IMR-90 (cell line): ENCODE results near the gene POLR3F. TPM values are rescaled to one million over a fixed set of nuclear protein-coding genes. Genes with fewer than 3 reads are reported as not detected.

Source experiments
- ATAC-seq: fragments of 200-7000 bp; cut with Tn5 transposase; 2 replicates; pipeline ENCODE4 v1.9.1; 2020; ENCODE audit warnings: low read depth, mild to moderate bottlenecking, moderate library complexity
- BruUV-seq: library from RNA; stranded (reverse); fragments of 400-500 nt; replicated peaks from 2 replicates; lab custom pipeline; 2021; lab: Mats Ljungman, UMichigan
- CTCF ChIA-PET: fragments of 300-600 bp; formaldehyde crosslinking; extraction: SDS; loops from one replicate; lab custom pipeline; 2021; ENCODE audit warnings: antibody characterized with exemption; lab: Yijun Ruan, JAX
- POLR2A ChIA-PET: fragments of 300-600 bp; sonication (Branson Sonifier 250); formaldehyde crosslinking; loops from one replicate; lab custom pipeline; 2022; ENCODE audit warnings: antibody characterized with exemption; ENCODE audit not compliant: unreplicated experiment; lab: Charles Lee
- DNase-seq: peaks from one replicate; pipeline ENCODE4 v3.0.0; 2013
- H2AFZ ChIP-seq: replicated peaks from 2 replicates; pipeline ENCODE3; 2013; ENCODE audit warnings: low read length, mild to moderate bottlenecking; ENCODE audit not compliant: poor library complexity
- H2AK5ac ChIP-seq: 2 replicates; pipeline ENCODE4 v1.6.1; 2013; ENCODE audit warnings: low read depth, low read length, inconsistent platforms
- H2AK9ac ChIP-seq: replicated peaks from 2 replicates; pipeline ENCODE3; 2013; ENCODE audit warnings: mild to moderate bottlenecking, low read depth, low read length, moderate library complexity; ENCODE audit not compliant: poor library complexity
- H2BK120ac ChIP-seq: 2 replicates; pipeline ENCODE4 v1.6.1; 2013; ENCODE audit warnings: low read depth, low read length, inconsistent platforms
- H2BK15ac ChIP-seq: 3 replicates; pipeline ENCODE4 v1.6.1; 2013; ENCODE audit warnings: low read depth, low read length, inconsistent platforms
- H2BK20ac ChIP-seq: 2 replicates; pipeline ENCODE4 v1.6.1; 2013; ENCODE audit warnings: low read depth, mild to moderate bottlenecking, inconsistent platforms, low read length, moderate library complexity
- H2BK5ac ChIP-seq: 2 replicates; pipeline ENCODE4 v1.6.1; 2013; ENCODE audit warnings: mild to moderate bottlenecking, low read depth, low read length, inconsistent platforms; ENCODE audit not compliant: poor library complexity, severe bottlenecking
- H3K14ac ChIP-seq: replicated peaks from 2 replicates; pipeline ENCODE4 v1.6.1; 2013; ENCODE audit warnings: low read depth, low read length, inconsistent platforms
- H3K18ac ChIP-seq: 2 replicates; pipeline ENCODE4 v1.6.1; 2013; ENCODE audit warnings: low read depth, low read length, control low read depth
- H3K23ac ChIP-seq: 2 replicates; pipeline ENCODE4 v1.6.1; 2013; ENCODE audit warnings: low read depth, low read length, inconsistent platforms
- H3K27ac ChIP-seq: 2 replicates; pipeline ENCODE4 v1.5.1; 2013; ENCODE audit warnings: mild to moderate bottlenecking, control low read depth, low read length; ENCODE audit not compliant: insufficient read depth
- H3K27me3 ChIP-seq: 2 replicates; pipeline ENCODE4 v1.6.1; 2013; ENCODE audit warnings: low read length; ENCODE audit not compliant: control insufficient read depth, insufficient read depth
- H3K36me3 ChIP-seq: 2 replicates; pipeline ENCODE4 v1.6.1; 2013; ENCODE audit warnings: low read length, mixed read lengths; ENCODE audit not compliant: control insufficient read depth, insufficient read depth
- H3K4ac ChIP-seq: 2 replicates; pipeline ENCODE4 v1.6.1; 2013; ENCODE audit warnings: low read depth, low read length, inconsistent platforms
- H3K4me1 ChIP-seq: 2 replicates; pipeline ENCODE4 v1.6.1; 2013; ENCODE audit warnings: low read length, mixed read lengths; ENCODE audit not compliant: control insufficient read depth, insufficient read depth
- H3K4me2 ChIP-seq: 2 replicates; pipeline ENCODE4 v1.6.1; 2013; ENCODE audit warnings: low read depth, mild to moderate bottlenecking, control low read depth, low read length, moderate library complexity
- H3K4me3 ChIP-seq: 2 replicates; pipeline ENCODE4 v1.5.1; 2013; ENCODE audit warnings: low read depth, mild to moderate bottlenecking, control low read depth, low read length, moderate library complexity; ENCODE audit not compliant: insufficient read depth
- H3K56ac ChIP-seq: 2 replicates; pipeline ENCODE4 v1.6.1; 2013; ENCODE audit warnings: low read length, inconsistent platforms; ENCODE audit not compliant: insufficient read depth; ENCODE audit errors: extremely low read depth
- H3K79me1 ChIP-seq, 2 experiments: 2 replicates each; pipeline ENCODE4 v1.6.1; 2013; ENCODE audit warnings: low read length in 2 of 2, inconsistent platforms in 1 of 2, low read depth in 1 of 2
- H3K9ac ChIP-seq: 2 replicates; pipeline ENCODE4 v1.6.1; 2013; ENCODE audit warnings: low read depth, low read length, control low read depth
- H3K9me1 ChIP-seq: 2 replicates; pipeline ENCODE4 v1.6.1; 2013; ENCODE audit warnings: low read length, inconsistent platforms; ENCODE audit not compliant: insufficient read depth
- H3K9me3 ChIP-seq: 2 replicates; pipeline ENCODE4 v1.6.1; 2013; ENCODE audit warnings: low read length; ENCODE audit not compliant: control insufficient read depth, insufficient read depth
- H4K20me1 ChIP-seq: 2 replicates; pipeline ENCODE4 v1.6.1; 2013; ENCODE audit warnings: low read length, inconsistent platforms; ENCODE audit not compliant: insufficient read depth
- H4K5ac ChIP-seq: 2 replicates; pipeline ENCODE4 v1.6.1; 2013; ENCODE audit warnings: mild to moderate bottlenecking, low read depth, low read length, control low read depth
- H4K8ac ChIP-seq, 2 experiments: 2 replicates each; pipeline ENCODE4 v1.6.1; 2013; ENCODE audit warnings: low read depth in 2 of 2, low read length in 2 of 2, control low read depth in 1 of 2, inconsistent platforms in 1 of 2
- H4K91ac ChIP-seq: 2 replicates; pipeline ENCODE4 v1.6.1; 2013; ENCODE audit warnings: low read depth, low read length, inconsistent platforms; ENCODE audit not compliant: insufficient read depth
- BHLHE40 ChIP-seq: fragments of 150-350 bp; IDR thresholded peaks from 2 replicates; pipeline ENCODE4 v1.6.1; 2016; ENCODE audit warnings: mild to moderate bottlenecking, low read depth, low read length
- CEBPB ChIP-seq: IDR thresholded peaks from 2 replicates; pipeline ENCODE4 v1.6.1; 2012; ENCODE audit warnings: low read depth, low read length, improper control_type of control experiment
- CHD1 ChIP-seq: IDR thresholded peaks from 2 replicates; pipeline ENCODE4 v1.6.1; 2012; ENCODE audit warnings: low read depth, low read length, improper control_type of control experiment
- FOS ChIP-seq: fragments of 150-350 bp; IDR thresholded peaks from 2 replicates; pipeline ENCODE4 v1.6.1; 2016; ENCODE audit warnings: low read depth, low read length
- MAFK ChIP-seq: IDR thresholded peaks from 2 replicates; pipeline ENCODE4 v1.6.1; 2012; ENCODE audit warnings: low read depth, low read length, improper control_type of control experiment
- MAZ ChIP-seq: IDR thresholded peaks from 2 replicates; pipeline ENCODE4 v1.6.1; 2012; ENCODE audit warnings: low read depth, mild to moderate bottlenecking, low read length, improper control_type of control experiment, moderate library complexity, borderline replicate concordance
- RCOR1 ChIP-seq: IDR thresholded peaks from 2 replicates; pipeline ENCODE4 v1.6.1; 2012; ENCODE audit warnings: mild to moderate bottlenecking, low read length, improper control_type of control experiment; ENCODE audit not compliant: insufficient replicate concordance
- RFX5 ChIP-seq: IDR thresholded peaks from 2 replicates; pipeline ENCODE4 v1.8.0; 2012; ENCODE audit warnings: low read depth, mild to moderate bottlenecking, low read length, moderate library complexity
- WGBS, 2 experiments: methylation state at CpG; one replicate each; pipeline versions ENCODE4 v1.1.5 to v1.1.7; 2013; ENCODE audit warnings: missing lambda C conversion rate in 2 of 2; ENCODE audit not compliant: insufficient read length in 1 of 2; ENCODE audit errors: extremely low coverage in 2 of 2; 5-methylcytosine and 5-hydroxymethylcytosine counted together
- dilution Hi-C: fragments of 300-500 bp; cut with HindIII; formaldehyde crosslinking; loops from one replicate; pipeline ENCODE4 v1.14.3; 2018; ENCODE audit warnings: low sequenced_read_pairs; ENCODE audit not compliant: unreplicated experiment
- in situ Hi-C: fragments of 300-500 bp; cut with MboI; formaldehyde crosslinking; loops from 3 replicates; pipeline ENCODE4 v1.14.3; 2019; ENCODE audit warnings: low sequenced_read_pairs, inconsistent platforms, mixed read lengths
- intact Hi-C: fragments of 100-400 bp; cut with micrococcal nuclease; formaldehyde crosslinking; loops from 2 replicates; pipeline ENCODE4 v1.10.0; 2022
- polyA plus RNA-seq, 3 experiments: library from polyadenylated mRNA; depleted of rRNA; stranded (reverse); fragments of >200 nt; gene quantifications; 2 replicates each; pipeline ENCODE4 v1.2.3, GENCODE V29; 2012; ENCODE audit warnings: low replicate concordance in 1 of 3
- total RNA-seq: library from RNA; depleted of rRNA; stranded (reverse); fragments of >200 nt; gene quantifications from 2 replicates; pipeline ENCODE4 v1.2.3, GENCODE V29; 2012
- TF ChIP-seq, protein P1 (sequence below): conservative IDR thresholded peaks from 2 replicates; pipeline ENCODE4 v1.5.1; 2012; ENCODE audit warnings: mild to moderate bottlenecking, low read depth, low read length, improper control_type of control experiment
- TF ChIP-seq, protein P2 (sequence below): fragments of 150-350 bp; IDR thresholded peaks from 2 replicates; pipeline ENCODE4 v1.6.1; 2017; ENCODE audit warnings: mild to moderate bottlenecking, antibody characterized with exemption, low read length, low read depth

POLR3F gene
- total and polyA plus RNA-seq, 2 of the 4 experiments (the other 2 are of a cell fraction) = 5.7 to 7.2 TPM

DNA sequence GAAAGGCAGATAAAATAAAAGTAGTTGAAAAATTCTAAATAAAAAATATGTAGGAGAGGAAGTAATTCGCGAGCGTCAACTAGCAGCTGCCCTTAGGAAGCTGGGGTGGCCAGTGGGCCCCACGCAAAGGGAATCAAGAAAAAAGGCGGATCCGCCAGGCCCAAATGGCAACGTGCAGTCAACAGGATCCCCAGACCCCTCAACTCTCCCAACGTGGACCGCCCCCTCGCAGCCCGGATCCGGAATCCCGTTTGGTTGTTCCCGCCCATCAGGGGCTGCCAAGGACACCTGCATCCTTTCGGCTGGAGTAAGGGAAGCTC, 656 bp upstream of the POLR3F start:
- Histone ChIP-seq H3K56ac (no peak overlapping the region), H3K36me3 (peaks cover 4% of the 10 kb centered on the region), H4K20me1 (no peaks in the 10 kb centered on the region), H4K91ac (no peak overlapping the region), H3K27ac (peak overlapping the region; percentile 54), H2BK5ac (no peak overlapping the region), H3K4me2 (peak overlapping the region; percentile 85), H3K9me3 (no peaks in the 10 kb centered on the region), H3K9me1 (no peaks in the 10 kb centered on the region), H3K4ac (0 out of 2 replicates have a peak overlapping the region, but pooled peaks have one; percentile 30), H3K23ac (no peak overlapping the region), H2BK120ac (no peak overlapping the region), H3K4me3 (peak overlapping the region; percentile 75), H3K79me1 (peaks cover 15 to 30% of the 10 kb centered on the region in 2 experiments), H4K5ac (peak overlapping the region; percentile 68), H3K14ac (no peak overlapping the region), H2AFZ (peak overlapping the region; percentile 96), H3K18ac (no peak overlapping the region), H2BK20ac (no peak overlapping the region), H4K8ac (peak overlapping the region; percentile 58 to 61; a peak in 3 of 4 replicates), H2BK15ac (no peak overlapping the region), H2AK9ac (no peak overlapping the region), H2AK5ac (no peak overlapping the region), H3K4me1 (peaks cover 1% of the 10 kb centered on the region; the same call in 1 of the 2 replicates), H3K27me3 (no peaks in the 10 kb centered on the region), H3K9ac (peak overlapping the region; percentile 81)
- CTCF ChIA-PET = interaction anchor here (1.0 kb wide), 1 partner anchor 190 kb away, joined by 3 read pairs; no protein-coding TSS in a partner anchor
- dilution Hi-C loops = no loop called here
- peak; percentile 76 for ATAC-seq
- no peak for TF ChIP-seq MAZ
- no peak for TF ChIP-seq MAFK
- no peak for TF ChIP-seq CHD1
- no peak for TF ChIP-seq RFX5
- no peak for TF ChIP-seq FOS
- TF ChIP-seq, protein P1, sequence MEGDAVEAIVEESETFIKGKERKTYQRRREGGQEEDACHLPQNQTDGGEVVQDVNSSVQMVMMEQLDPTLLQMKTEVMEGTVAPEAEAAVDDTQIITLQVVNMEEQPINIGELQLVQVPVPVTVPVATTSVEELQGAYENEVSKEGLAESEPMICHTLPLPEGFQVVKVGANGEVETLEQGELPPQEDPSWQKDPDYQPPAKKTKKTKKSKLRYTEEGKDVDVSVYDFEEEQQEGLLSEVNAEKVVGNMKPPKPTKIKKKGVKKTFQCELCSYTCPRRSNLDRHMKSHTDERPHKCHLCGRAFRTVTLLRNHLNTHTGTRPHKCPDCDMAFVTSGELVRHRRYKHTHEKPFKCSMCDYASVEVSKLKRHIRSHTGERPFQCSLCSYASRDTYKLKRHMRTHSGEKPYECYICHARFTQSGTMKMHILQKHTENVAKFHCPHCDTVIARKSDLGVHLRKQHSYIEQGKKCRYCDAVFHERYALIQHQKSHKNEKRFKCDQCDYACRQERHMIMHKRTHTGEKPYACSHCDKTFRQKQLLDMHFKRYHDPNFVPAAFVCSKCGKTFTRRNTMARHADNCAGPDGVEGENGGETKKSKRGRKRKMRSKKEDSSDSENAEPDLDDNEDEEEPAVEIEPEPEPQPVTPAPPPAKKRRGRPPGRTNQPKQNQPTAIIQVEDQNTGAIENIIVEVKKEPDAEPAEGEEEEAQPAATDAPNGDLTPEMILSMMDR = no peak
- no peak for TF ChIP-seq BHLHE40
- TF ChIP-seq RCOR1 = no peak
- TF ChIP-seq CEBPB = no peak
- TF ChIP-seq, protein P2, sequence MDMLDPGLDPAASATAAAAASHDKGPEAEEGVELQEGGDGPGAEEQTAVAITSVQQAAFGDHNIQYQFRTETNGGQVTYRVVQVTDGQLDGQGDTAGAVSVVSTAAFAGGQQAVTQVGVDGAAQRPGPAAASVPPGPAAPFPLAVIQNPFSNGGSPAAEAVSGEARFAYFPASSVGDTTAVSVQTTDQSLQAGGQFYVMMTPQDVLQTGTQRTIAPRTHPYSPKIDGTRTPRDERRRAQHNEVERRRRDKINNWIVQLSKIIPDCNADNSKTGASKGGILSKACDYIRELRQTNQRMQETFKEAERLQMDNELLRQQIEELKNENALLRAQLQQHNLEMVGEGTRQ = no peak
- POLR2A ChIA-PET = interaction anchor here (0.6 to 1.8 kb wide), 2 partner anchors 20 to 40 kb away, joined by 4 to 6 read pairs; no protein-coding TSS in a partner anchor
- DNase-seq = no peak
- no CpG with 5 or more reads among the region's 15 CpGs for WGBS, 2 experiments
- intact Hi-C loops = loop anchor here (2.0 to 10.0 kb wide), 2 partner anchors 40 to 162 kb away; partner anchors contain the start of gene SEC23B
- BruUV-seq = no TSS peak
- in situ Hi-C loops = no loop called here
